Measurements from ENCODE around the gene BNIP1. TPM values are rescaled to one million over a fixed set of nuclear protein-coding genes. Genes with fewer than 3 reads are reported as not detected.
"Not testable (repeated sequence)": the region's sequence is repeated elsewhere in the genome, so short reads cannot be mapped to it uniquely, and the experiment has no call there.

Gene BNIP1
- 24.6 and 31.4 TPM in 2 replicates for total RNA-seq (2014; rRNA removed; shearing (Covaris generic))

- peak; percentile 90 for DNase-seq (ENCODE audit: low read depth)
Observed at GRCh38 chr5:173144200-173145176, at the start of gene BNIP1. Gene BNIP1 (plus strand): TSS chr5:173144531. CDS start chr5:173144546, 15 bp downstream.

- no peak for DNase-seq (ENCODE audit: low read depth)
Observed at GRCh38 chr5:173098787-173099186, 45.5 kb upstream of the BNIP1 start.

DNA sequence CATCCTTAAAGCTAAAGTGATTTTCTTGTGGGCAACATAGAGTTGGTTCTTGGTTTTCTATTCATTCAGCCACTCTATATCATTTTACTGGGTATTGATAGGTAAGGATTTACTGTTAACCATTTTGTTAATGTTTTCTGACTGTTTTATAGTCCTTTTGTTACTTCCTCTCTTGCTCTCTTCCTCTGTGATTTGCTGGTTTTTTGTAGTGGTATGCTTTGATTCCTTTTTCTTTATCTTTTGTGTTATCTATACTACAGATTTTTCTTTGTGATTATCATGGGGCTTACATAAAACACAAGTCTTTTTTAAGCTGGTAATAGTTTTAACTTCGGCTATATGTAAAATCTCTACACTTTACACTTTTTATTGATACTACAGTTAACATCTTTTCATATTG is 44.9 kb upstream of the BNIP1 start:
- no peak for DNase-seq (ENCODE audit: low read depth)

- DNase-seq (ENCODE audit: low read depth) = no peak
Observed at GRCh38 chr5:173101245-173101644, 43.1 kb upstream of the BNIP1 start.

GRCh38 chr5:173103411-173103810 is 40.9 kb upstream of the BNIP1 start:
- DNase-seq (ENCODE audit: low read depth) = no peak

GRCh38 chr5:173108914-173109313 is 35.4 kb upstream of the BNIP1 start:
- DNase-seq (ENCODE audit: low read depth) = no peak

DNA sequence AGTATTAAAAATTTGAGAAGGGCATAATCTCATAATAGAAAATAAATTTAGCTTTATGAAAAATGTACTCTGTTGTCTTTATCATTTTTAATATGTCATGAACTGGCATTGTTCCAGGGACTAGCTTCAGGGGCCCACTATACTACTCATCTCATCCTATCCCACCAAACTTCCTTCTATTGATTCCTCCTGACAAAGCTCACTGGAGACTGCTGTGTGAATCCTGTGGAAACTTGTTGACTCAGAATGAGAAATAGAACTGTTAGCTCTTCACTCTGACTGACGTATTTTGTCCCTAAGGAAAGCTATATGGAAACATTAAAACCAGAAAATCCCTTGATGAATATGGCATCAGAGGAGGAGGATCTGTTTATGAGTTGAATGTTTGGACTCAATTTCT is 29.8 kb upstream of the BNIP1 start:
- DNase-seq (ENCODE audit: low read depth) = no peak

- DNase-seq (ENCODE audit: low read depth) = no peak
Observed at GRCh38 chr5:173119719-173120118, 24.6 kb upstream of the BNIP1 start.

- peak; percentile 3 for DNase-seq (ENCODE audit: low read depth)
Observed at GRCh38 chr5:173123416-173123815, 20.9 kb upstream of the BNIP1 start.

DNA sequence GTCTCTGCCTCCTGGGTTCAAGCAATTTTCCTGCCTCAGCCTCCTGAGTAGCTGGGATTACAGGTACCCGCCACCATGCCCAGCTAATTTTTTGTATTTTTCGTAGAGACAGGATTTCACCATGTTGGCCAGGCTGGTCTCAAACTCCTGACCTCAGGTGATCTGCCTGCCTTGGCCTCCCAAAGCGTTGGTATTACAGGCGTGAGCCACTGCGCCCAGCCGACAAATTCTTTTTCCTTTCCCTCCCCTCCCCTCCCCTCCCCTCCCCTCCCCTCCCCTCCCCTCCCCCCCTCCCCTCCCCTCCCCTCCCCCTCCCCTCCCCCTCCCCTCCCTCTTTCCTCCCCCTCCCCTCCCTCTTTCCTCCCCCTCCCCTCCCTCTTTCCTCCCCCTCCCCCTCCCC is 12.2 kb upstream of the BNIP1 start:
- DNase-seq (ENCODE audit: low read depth) = not testable (repeated sequence)

DNA sequence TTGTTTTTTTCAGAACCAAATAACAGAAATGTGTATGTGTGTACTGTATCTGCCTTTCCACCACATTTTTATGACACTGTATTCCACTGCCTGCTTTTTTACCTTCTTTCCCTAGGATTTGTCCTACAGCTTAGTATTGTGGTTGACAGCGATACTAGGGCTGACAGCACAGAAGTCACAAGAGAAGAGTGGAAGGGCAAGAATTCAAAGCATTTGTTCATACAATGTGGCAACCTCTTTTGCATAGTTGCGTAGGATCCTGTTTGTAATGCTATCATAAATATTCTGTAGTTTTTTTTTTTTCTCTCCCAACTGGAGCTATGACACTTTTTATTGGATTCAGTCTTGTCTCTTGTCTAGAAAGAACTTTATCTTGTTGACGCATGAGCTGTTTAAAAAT is 5.6 kb upstream of the BNIP1 start:
- DNase-seq (ENCODE audit: low read depth) = no peak

DNA sequence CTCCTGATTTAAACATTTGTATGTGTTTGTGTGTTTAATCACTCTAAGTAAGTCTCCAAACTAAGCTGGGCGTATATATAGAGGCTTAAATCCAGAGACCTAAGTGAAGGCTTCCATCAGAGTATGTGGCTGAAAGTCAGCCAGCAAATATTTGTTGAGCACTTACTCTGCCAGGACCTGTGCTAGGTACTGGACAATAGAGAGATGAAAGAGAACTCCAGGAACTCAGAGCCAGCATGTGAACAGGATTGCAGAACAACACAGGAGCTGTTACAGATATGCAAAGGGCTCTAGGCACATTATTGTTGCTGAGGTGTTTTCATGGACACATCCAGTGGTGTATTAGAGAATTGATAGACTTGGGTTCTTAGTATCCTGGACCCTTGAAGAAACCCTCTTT is 4.7 kb upstream of the BNIP1 start:
- DNase-seq (ENCODE audit: low read depth) = no peak

- no peak for DNase-seq (ENCODE audit: low read depth)
Observed at GRCh38 chr5:173140769-173141168, 3.6 kb upstream of the BNIP1 start.

- no peak for DNase-seq (ENCODE audit: low read depth)
Observed at GRCh38 chr5:173143567-173143966, 764 bp upstream of the BNIP1 start.

DNA sequence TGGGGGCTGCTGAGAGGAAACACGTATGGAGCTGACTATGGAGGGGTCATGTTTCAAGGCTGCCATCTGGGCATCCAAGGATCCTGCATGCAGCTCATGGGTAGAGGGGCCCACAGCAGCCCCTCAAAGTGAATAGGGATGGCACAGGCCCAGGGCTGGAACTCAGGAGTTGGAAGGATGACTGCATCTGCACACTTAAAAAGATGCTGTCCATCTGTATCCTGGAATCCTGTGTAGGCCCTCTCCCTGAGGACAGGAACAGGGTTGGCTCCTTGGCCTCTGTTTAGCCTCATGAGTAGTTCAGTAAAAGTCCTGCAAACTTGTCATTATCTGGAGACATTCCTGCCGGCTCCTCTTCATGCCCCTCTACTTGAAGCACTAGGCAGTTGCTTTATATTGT is 4.0 kb downstream of the BNIP1 start:
- no peak for DNase-seq (ENCODE audit: low read depth)

DNA sequence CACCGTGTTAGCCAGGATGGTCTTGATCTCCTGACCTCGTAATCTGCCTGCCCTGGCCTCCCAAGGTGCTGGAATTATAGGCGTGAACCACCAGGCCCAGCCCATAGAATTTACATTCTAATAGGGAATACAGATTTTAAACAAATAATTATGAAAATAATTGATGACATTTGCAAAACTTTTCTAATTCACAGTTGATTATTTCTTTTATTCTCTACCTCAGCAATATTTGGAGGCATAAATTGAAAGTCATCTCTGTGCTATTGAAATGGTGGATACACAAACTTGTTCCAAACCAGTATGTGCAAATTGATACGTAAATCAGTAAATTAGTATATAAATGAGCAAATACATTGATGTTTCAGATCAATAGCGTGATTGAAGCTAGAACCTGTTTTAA is 8.2 kb downstream of the BNIP1 start:
- DNase-seq (ENCODE audit: low read depth) = no peak

DNA sequence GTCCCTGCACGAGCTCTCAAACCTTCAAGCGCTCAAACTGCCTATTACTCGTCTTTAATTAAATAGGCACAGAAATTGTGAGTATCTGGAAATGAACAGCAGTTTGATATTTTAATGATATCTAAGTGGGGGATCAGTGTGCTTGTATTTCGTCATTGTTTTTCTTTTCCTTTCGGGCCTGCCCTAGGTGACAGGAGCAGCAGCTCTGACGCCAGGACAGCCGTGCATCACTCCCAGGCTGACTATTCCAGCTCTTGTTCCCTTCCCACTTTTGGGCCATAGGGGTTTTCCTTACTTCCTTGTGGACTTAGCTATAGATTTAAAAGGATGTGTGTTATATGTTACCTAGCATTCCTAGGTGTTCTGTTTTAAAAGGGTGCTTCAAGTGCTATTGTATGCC is 9.5 kb downstream of the BNIP1 start:
- no peak for DNase-seq (ENCODE audit: low read depth)

DNA sequence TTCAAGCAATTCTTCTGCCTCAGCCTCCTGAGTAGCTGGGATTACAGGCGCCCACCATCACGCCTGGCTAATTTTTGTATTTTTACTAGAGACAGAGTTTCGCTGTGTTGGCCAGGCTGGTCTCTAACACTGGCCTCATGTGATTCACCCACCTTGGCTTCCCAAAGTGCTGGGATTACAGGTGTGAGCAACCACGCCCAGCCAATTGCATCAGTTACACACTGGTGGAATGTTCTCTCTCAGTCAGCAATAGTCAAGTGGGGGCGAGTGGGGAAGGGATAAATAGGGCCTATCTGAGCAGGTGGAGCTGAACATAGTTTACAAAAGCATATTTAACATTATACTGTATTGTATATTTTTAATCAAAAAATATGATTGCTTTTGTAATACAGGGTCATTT is 10.3 kb downstream of the BNIP1 start:
- DNase-seq (ENCODE audit: low read depth) = not testable (repeated sequence)

GRCh38 chr5:173155912-173156311 is 11.6 kb downstream of the BNIP1 start:
- DNase-seq (ENCODE audit: low read depth) = no peak

- no peak for DNase-seq (ENCODE audit: low read depth)
Observed at GRCh38 chr5:173158366-173158765, 14.0 kb downstream of the BNIP1 start.

GRCh38 chr5:173159256-173159655 is 14.9 kb downstream of the BNIP1 start:
- no peak for DNase-seq (ENCODE audit: low read depth)

GRCh38 chr5:173161148-173161547 is 16.8 kb downstream of the BNIP1 start:
- no peak for DNase-seq (ENCODE audit: low read depth)

DNA sequence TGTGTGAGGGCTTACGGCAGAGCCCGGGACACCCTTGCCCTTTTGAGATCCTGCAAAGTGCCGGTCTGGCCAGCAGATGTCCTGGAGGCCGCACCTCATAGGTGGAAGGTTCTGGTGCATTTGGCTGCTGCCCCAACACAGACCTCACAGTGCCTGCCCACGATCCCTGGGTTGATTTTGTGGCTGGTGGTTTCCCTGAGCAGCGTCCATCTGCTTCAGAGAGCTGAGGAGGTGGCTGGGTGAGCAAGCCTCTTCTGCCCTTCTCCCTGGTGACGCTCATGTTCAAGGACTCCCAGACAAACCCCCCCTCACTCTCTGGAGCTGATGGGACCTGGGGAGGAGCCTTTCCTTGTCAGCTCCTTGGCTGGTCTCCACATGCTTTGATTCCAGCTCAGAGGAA is 18.9 kb downstream of the BNIP1 start:
- DNase-seq (ENCODE audit: low read depth) = no peak

All from M059J (cell line).